ENCODE data around the gene SRGN.

The SRGN gene

GRCh38 chr10:69088801-69089501 is 1.0 kb downstream of the SRGN start:
- DNase-seq (ENCODE audit: low read depth) = peak; percentile 78
- TF ChIP-seq CTCF (conservative IDR thresholded peaks at IDR 0.05; ENCODE audit: control insufficient read depth, insufficient read depth, low read depth, low read length) = no peak
- H3K4me3 ChIP-seq (ENCODE audit: control insufficient read depth, low read depth, low read length) = peak overlapping the region; percentile 60

- peak; percentile 27 for DNase-seq (ENCODE audit: low read depth)
- no peak for TF ChIP-seq CTCF (conservative IDR thresholded peaks at IDR 0.05; ENCODE audit: control insufficient read depth, insufficient read depth, low read depth, low read length)
- H3K4me3 ChIP-seq (ENCODE audit: control insufficient read depth, low read depth, low read length) = no peak overlapping the region
Measured at GRCh38 chr10:69089638-69090599, 2.0 kb downstream of the SRGN start.

DNA sequence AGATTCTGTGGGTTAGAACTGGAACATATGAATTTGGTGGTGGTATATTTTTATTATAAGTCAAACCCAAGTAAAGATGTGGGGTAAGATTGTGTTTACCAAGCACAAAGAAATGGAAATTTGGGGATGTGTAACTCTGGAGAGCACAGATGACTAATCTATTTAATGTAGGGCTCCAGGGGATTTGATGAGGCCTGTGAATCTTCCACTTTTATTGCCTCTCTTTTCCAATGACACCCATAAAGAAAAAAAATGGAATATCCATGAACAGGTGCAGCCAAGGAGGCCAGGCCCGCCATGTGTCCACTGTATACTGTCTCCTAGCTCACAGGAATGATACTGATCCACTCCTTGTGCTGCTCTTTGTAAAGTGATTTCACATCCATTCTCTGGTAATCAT is 2.8 kb downstream of the SRGN start:
- no peak overlapping the region for H3K4me3 ChIP-seq (ENCODE audit: control insufficient read depth, low read depth, low read length)
- DNase-seq (ENCODE audit: low read depth) = peak; percentile 65
- no peak for TF ChIP-seq CTCF (conservative IDR thresholded peaks at IDR 0.05; ENCODE audit: control insufficient read depth, insufficient read depth, low read depth, low read length)

DNA sequence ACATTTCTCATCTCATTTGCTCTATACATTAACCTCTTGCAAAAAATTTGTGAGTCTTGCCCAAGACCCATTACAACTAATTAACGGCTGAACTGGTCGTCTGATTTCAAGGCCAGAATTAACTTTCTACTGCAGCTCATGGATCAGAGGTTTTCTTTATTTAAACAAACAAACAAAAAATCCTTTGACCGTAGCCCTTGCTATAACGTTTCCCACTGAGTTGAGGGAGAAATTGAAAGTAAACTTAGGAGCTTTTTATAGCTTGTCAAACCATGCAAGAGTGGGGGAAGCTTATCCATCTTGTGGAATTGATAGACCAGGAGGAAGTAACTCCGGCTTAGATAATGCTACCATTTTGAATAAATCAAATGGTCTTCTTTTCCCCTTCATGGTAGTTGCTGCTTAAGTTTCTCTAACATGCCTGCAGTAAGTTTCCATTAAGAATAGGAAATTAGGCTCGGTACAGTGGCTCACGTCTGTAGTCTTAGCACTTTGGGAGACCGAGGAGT is 3.3 kb downstream of the SRGN start:
- no peak for TF ChIP-seq CTCF (conservative IDR thresholded peaks at IDR 0.05; ENCODE audit: control insufficient read depth, insufficient read depth, low read depth, low read length)
- DNase-seq (ENCODE audit: low read depth) = no peak
- H3K4me3 ChIP-seq (ENCODE audit: control insufficient read depth, low read depth, low read length) = no peak overlapping the region

DNA sequence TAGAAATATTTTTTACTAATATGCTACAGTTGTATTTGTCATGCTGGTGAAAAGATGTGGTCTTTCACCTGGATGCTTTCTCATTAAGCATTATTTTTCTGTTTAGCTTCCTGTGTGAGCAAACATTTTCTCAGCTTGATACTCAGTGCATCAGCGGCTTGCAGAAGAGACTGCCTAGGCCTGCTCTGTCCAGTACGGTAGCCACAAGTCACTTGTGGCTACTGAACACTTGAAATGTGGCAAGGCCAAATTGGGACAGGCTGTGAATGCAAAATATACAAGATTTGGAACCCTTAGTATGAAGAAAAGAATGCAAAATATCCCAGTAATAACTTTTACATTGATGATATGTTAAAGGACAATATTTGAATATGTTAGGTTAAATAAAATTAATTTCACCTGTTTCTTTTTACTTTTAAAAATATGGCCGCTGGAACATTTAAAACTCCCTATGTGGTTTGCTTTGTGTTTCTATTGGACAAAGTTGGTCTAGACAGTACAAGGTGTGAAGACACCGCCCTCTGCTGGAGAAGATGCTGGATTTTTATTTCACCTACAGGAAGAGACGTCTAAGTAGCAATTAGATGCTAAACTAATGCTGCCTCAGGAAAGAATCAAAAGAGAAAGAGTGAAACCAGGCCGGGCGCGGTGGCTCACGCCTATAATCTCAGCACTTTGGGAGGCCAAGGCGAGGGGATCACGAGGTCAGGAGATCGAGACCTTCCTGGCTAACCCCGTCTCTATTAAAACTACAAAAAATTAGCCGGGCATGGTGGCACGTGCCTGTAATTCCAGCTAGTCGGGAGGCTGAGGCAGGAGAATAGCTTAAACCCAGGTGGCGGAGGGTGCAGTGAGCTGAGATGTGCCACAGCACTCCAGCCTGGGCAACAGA is 5.3 kb downstream of the SRGN start:
- H3K4me3 ChIP-seq (ENCODE audit: control insufficient read depth, low read depth, low read length) = no peak overlapping the region
- peak; percentile 91 for DNase-seq (ENCODE audit: low read depth)
- peak; percentile 72 for TF ChIP-seq CTCF (conservative IDR thresholded peaks at IDR 0.05; ENCODE audit: control insufficient read depth, insufficient read depth, low read depth, low read length)

- no peak overlapping the region for H3K4me3 ChIP-seq (ENCODE audit: control insufficient read depth, low read depth, low read length)
- DNase-seq (ENCODE audit: low read depth) = peak; percentile 49
- no peak for TF ChIP-seq CTCF (conservative IDR thresholded peaks at IDR 0.05; ENCODE audit: control insufficient read depth, insufficient read depth, low read depth, low read length)
Measured at GRCh38 chr10:69093933-69094332, 6.0 kb downstream of the SRGN start.
